UCSD-AML1 (cell line): Measurements from ENCODE around the gene IL19.

Source experiments
- DNase-seq: peaks from one replicate; lab custom pipeline; 2025; ENCODE audit not compliant: unreplicated experiment; lab: John Stamatoyannopoulos, UW

Gene IL19

DNA sequence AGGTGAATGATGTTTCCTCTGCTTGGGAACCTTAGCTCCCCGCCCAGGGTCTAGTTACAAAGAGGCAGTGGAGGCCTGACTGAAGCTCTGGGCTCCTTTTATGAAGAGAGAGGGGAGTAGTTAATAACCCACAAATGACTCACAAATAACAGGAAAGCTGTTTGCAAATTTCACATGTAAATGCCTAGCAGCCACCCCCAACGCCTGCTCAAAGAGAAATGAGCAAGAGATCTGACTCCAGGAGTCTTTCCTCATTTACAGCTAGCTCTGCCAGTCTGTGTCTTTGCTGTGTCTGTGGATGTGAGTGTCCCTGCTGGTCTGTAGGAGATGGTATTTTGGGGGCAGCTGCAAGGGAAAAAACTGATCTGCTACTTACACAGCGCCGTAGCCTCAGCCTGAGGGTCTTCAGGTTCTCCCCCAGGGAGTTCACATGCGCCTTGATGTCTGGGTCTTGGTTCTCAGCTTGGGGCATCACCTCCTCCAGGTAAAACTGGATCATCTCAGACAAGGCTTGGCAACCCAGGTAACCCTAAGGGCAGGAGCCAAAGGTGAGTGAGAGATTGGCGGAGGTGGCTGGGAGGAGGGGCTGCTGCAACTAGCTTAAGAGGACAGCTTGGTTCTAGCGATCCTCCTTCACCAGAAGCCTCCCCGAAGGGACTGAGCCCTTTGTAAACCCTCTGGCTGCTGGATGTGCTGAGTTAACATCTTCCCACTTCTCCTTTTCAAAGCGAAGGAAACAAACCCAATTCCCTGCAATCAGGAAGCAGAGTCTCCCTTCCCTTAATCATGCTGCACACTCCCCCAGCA, at the start of gene IL19:
TSS of gene IL19 (plus strand) at position 243 of the 807 bp plus-strand sequence. CDS start 65,890 bp downstream, outside the sequence.
- peak; percentile 41 for DNase-seq

GRCh38 chr1:206721454-206721853, 49.1 kb upstream of the IL19 start:
- no peak for DNase-seq

DNA sequence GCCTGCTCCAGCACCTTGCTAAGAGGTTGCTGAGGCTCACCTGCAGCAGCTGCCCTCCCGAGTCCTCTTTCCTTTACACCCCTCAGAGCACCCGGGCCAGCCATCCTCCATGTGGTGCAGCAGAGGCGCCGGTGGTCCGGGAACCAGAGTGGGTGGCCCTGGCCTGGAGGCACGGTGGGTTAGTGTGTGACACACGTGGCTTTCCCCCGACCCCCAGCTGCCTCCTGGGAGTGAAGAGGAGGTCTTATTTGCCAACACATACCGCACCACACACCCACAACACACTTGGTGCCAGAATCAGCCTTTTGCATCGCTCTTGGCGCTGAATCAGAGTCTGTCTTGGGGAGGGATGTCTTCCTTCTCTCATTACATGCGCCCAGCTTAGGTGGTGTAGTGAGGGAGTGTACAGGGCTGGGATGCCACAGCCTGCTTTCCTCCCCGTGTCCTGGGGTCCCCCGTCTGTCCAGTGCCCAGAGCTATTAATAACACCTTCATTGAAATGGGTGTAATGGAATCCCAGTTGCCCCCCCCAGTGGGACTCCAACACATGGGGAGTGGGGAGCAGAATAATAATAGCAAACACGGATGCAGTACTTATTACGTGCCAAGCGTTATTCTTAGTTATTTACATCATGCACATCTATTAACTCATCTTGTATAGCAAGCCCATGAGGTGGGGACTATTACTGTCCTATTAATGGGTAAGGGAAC, 47.7 kb upstream of the IL19 start:
- DNase-seq, result no peak

- DNase-seq, result no peak
Measured at GRCh38 chr1:206723462-206723804, 47.1 kb upstream of the IL19 start.

GRCh38 chr1:206723805-206724472, 46.6 kb upstream of the IL19 start:
- no peak for DNase-seq

- peak; percentile 34 for DNase-seq
Measured at GRCh38 chr1:206725109-206725963, 45.2 kb upstream of the IL19 start.

GRCh38 chr1:206727981-206728696, 42.4 kb upstream of the IL19 start:
- no peak for DNase-seq

DNA sequence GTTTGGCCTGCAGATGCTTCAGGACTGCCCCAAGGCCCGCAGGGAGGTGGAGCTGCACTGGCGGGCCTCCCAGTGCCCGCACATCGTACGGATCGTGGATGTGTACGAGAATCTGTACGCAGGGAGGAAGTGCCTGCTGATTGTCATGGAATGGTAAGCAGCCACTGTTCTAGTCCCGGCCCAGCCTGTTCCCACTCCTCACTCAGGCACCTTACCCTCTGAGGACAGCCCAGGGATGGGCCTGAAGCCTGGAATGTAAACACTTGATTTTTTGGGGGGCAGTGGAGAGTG, 41.9 kb upstream of the IL19 start:
- no peak for DNase-seq

DNA sequence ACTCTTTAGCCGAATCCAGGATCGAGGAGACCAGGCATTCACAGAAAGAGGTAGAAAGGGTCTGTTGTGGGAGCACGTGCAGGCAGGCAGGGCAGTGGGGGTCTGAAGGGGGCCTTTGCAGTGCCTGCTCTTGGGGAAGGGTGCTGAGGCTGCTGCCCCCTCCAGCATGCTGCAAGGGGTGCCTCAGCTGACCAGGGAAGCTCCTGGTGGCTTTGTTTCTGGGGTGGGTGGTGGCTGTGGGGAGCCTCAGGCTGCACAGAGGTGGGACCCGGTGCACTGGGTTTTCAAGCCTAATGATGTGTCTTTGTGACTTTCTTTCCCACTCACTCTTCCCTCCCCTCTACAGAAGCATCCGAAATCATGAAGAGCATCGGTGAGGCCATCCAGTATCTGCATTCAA, 41.5 kb upstream of the IL19 start:
- DNase-seq, result no peak

GRCh38 chr1:206729507-206729906, 41.1 kb upstream of the IL19 start:
- DNase-seq, result no peak

- no peak for DNase-seq
Measured at GRCh38 chr1:206732508-206732907, 38.1 kb upstream of the IL19 start.

DNA sequence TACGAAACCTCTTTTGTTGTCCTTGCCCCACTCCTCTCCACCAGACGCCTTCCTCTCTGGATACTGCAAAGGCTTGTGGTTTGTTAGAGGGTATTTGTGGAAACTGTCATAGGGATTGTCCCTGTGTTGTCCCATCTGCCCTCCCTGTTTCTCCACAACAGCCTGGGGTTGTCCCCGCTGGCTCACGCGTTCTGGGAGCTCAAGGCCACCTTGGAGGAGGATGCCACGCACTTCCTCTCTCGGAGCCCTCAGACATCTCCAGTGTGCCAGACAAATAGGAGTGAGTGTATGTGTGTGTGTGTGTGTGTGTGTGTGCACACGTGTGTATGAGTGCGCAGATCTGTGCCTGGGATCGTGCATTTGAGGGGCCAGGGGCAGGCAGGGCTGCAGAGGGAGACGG, 37.6 kb upstream of the IL19 start:
- no peak for DNase-seq

- peak; percentile 41 for DNase-seq
Measured at GRCh38 chr1:206734499-206735142, 36.0 kb upstream of the IL19 start.

- no peak for DNase-seq
Measured at GRCh38 chr1:206735553-206736031, 35.0 kb upstream of the IL19 start.

DNA sequence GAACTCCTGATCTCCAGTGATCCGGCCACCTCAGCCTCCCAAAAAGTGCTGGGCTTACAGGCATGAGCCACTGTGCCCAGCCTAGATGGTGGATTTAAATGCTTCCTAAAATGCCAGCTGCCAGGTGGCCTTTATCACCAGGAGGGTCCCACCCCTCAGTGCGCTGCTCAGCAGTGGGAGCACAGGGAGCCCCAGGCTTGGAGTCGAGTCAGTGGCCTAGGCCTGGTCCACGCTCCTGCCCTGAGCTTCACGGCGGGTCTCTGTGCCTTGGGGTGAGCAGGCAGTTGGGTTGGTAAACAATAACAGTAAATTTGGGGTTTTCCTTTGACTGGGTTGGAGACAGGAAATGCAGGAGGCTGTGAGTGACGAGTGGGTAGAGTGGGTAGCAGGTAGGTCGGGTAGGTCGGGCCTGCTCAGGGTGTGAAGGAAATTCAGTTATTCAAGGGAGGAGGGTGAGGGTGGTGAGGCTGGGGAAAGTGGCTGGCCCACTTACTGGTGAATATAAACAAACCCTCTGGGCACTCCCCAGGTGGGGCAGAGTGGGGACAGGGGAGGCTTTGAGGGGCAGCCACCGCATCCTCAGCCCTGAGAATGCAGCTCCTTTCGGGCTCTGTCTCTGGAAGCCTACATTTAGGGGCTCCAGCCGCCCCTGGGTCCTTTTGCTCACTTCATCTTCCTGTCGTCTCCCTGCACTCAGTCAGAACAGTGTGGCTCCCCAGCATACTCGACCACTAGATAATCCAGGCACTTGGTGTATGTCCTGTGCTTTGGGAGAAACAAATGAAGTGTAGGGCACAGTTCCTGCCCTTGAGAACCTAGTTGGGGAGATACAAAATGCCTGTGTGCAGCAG, 33.5 kb upstream of the IL19 start:
- DNase-seq, result no peak

DNA sequence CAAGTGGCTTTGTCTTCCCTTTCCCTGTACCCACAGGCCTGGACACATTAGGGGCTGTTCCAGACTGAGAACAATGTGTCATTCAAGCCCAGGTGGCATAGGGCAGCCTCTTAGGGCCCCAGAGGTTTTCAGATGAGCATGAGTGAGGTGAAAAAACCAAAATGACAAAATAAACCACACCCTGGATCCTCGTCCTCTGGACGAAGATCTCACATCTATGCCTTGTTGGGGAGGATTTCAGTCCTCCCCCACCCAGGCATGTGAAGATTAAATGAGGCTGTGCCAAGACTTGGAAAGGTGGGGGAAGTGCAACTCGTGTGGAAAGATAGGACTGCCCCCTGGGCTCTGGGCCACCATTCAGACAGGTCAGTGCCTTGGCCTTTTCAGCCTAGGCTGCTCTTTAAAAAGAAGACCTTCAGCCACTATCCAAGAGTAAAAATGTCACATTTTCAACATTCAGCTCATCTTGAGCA, 32.8 kb upstream of the IL19 start:
- DNase-seq, result no peak

GRCh38 chr1:206738370-206739366, 31.9 kb upstream of the IL19 start:
- DNase-seq, result no peak
